ENCODE results near the gene CLASP1. TPM values are rescaled to one million over a fixed set of nuclear protein-coding genes. Genes with fewer than 3 reads are reported as not detected.

Gene CLASP1
- total RNA-seq, 1 experiment from 2014 or later, result 49.2 TPM

DNA sequence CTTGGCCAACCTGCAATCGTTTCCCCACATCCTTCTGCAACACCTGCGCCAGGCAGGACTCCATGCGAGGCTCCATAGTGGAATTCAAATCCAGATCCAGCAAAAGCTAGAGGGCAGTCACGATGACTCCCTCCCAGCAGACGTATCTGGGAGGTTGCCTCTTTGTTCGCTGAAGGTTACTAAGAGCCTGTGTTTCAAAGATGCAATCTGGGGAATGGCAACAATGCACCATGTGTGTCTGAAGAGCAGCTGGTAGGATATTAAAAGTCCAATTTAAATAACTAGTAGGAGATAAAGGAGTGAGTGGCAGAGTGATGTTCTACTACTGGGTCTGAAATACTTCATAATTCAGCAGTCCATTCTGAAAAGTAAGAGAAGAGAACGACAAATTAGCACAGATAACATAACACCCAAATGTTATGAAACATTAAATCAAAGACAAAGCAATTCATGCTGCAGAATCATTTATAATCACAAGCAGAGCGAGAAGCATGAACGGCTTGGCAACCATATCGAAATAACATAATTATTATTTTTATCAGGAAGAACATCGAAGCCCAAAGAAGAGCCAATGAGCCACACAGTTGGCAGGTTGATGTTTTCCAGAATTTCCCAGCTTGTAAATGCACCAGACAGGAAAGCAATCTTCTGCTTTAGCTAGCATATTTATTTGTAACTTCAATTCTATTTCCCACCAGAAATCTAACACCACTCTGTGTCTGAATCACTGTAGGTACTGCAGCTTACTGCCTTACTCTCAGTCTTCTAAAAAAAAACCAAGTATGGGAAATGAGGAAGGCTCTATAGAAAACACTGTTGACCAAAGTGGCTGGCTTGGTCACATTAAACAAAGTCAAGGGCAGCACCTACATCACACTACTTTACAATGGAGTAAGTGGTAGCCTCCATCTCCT, 43.2 kb downstream of the CLASP1 start:
- no TSS peak for BruUV-seq (replicated peaks)
- H3K27ac ChIP-seq (ENCODE audit: low read length), result no peak overlapping the region
- H3K4me1 ChIP-seq (ENCODE audit: control insufficient read depth, insufficient read depth, low read length), result no peaks in the 10 kb centered on the region
- H3K27me3 ChIP-seq (ENCODE audit: control insufficient read depth, insufficient read depth, low read length), result no peaks in the 10 kb centered on the region
- ATAC-seq, result no peak
- no peak for DNase-seq (ENCODE audit: low read depth, low spot score)
- intact Hi-C loops (cut with micrococcal nuclease; ENCODE audit: unreplicated experiment) (no loop called here), in situ Hi-C loops (cut with HindIII; ENCODE audit: low pct_unique_long_range_greater_than_20kb, low sequenced_read_pairs) (no loop called here)
- ChIA-PET CTCF (no interaction called here), POLR2A (no interaction called here)
- no peak for TF ChIP-seq POLR2AphosphoS5 (IDR thresholded peaks at IDR 0.05; ENCODE audit: low read depth, low read length)
- TF ChIP-seq, protein P1, sequence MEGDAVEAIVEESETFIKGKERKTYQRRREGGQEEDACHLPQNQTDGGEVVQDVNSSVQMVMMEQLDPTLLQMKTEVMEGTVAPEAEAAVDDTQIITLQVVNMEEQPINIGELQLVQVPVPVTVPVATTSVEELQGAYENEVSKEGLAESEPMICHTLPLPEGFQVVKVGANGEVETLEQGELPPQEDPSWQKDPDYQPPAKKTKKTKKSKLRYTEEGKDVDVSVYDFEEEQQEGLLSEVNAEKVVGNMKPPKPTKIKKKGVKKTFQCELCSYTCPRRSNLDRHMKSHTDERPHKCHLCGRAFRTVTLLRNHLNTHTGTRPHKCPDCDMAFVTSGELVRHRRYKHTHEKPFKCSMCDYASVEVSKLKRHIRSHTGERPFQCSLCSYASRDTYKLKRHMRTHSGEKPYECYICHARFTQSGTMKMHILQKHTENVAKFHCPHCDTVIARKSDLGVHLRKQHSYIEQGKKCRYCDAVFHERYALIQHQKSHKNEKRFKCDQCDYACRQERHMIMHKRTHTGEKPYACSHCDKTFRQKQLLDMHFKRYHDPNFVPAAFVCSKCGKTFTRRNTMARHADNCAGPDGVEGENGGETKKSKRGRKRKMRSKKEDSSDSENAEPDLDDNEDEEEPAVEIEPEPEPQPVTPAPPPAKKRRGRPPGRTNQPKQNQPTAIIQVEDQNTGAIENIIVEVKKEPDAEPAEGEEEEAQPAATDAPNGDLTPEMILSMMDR (IDR thresholded peaks at IDR 0.05), result no peak
- TF ChIP-seq SIN3A (IDR thresholded peaks at IDR 0.05; ENCODE audit: borderline replicate concordance, insufficient read depth, low read depth, low read length), result no peak
- no peak for TF ChIP-seq TCF7L2 (IDR thresholded peaks at IDR 0.05; ENCODE audit: low read depth, low read length)
- no peak for TF ChIP-seq REST (IDR thresholded peaks at IDR 0.05; ENCODE audit: insufficient read depth in 1 of 2, low read depth in 2 of 2, low read length in 1 of 2)
- no peaks in the 10 kb centered on the region for H3K9me3 ChIP-seq (ENCODE audit: control insufficient read depth, insufficient read depth, low read depth, low read length)
- no peak overlapping the region for H3K4me3 ChIP-seq (ENCODE audit: low read depth in 2 of 2, low read length in 2 of 2)
- H3K36me3 ChIP-seq (ENCODE audit: control insufficient read depth, insufficient read depth, low read length), result no peaks in the 10 kb centered on the region

DNA sequence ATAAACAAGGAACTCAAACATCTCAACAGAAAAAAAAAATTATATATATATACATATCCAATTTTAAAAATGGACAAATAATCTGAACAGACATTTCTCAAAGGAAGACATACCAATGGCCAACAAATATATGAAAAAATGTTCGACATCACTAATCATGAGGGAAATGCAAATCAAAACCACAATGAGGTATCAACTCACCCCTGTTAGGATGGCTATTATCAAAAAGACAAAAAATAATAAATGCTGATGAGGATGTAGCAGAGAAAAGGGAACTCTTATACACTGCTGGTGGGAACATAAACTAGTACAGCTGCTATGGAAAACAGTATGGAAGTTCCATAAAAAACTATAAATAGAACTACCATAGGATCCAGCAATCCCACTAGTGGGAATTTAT, 46.1 kb downstream of the CLASP1 start:
- in situ Hi-C loops (cut with HindIII; ENCODE audit: low pct_unique_long_range_greater_than_20kb, low sequenced_read_pairs) (no loop called here), intact Hi-C loops (cut with micrococcal nuclease; ENCODE audit: unreplicated experiment) (no loop called here)
- no peak for DNase-seq (ENCODE audit: low read depth, low spot score)
- no TSS peak for BruUV-seq (replicated peaks)
- ChIA-PET CTCF (no interaction called here), POLR2A (no interaction called here)
- TF ChIP-seq REST (IDR thresholded peaks at IDR 0.05; ENCODE audit: insufficient read depth in 1 of 2, low read depth in 2 of 2, low read length in 1 of 2) (no peak), TCF7L2 (IDR thresholded peaks at IDR 0.05; ENCODE audit: low read depth, low read length) (no peak), POLR2AphosphoS5 (IDR thresholded peaks at IDR 0.05; ENCODE audit: low read depth, low read length) (no peak), SIN3A (IDR thresholded peaks at IDR 0.05; ENCODE audit: borderline replicate concordance, insufficient read depth, low read depth, low read length) (no peak)
- TF ChIP-seq, protein P1 (IDR thresholded peaks at IDR 0.05), result no peak
- no peak for ATAC-seq
- Histone ChIP-seq H3K27me3 (ENCODE audit: control insufficient read depth, insufficient read depth, low read length) (no peaks in the 10 kb centered on the region), H3K4me1 (ENCODE audit: control insufficient read depth, insufficient read depth, low read length) (no peaks in the 10 kb centered on the region), H3K36me3 (ENCODE audit: control insufficient read depth, insufficient read depth, low read length) (no peaks in the 10 kb centered on the region), H3K9me3 (ENCODE audit: control insufficient read depth, insufficient read depth, low read depth, low read length) (no peaks in the 10 kb centered on the region), H3K4me3 (ENCODE audit: low read depth in 2 of 2, low read length in 2 of 2) (no peak overlapping the region), H3K27ac (ENCODE audit: low read length) (no peak overlapping the region)
